K562 (cell line): ENCODE results near the gene EXOC4. TPM values are rescaled to one million over a fixed set of nuclear protein-coding genes. Genes with fewer than 3 reads are reported as not detected.

Source experiments
- DMBX1 ChIP-seq: fragments of 250-450 bp; sonication (Bioruptor Pico); IDR thresholded peaks from 2 replicates; pipeline ENCODE4 v1.8.0; 2022; ENCODE audit warnings: inconsistent platforms, mild to moderate bottlenecking, moderate library complexity, borderline replicate concordance
- HMGN3 ChIP-seq: IDR thresholded peaks from 2 replicates; pipeline ENCODE4 v1.6.1; 2011; ENCODE audit warnings: borderline replicate concordance, low read depth, mild to moderate bottlenecking, mixed read lengths, low read length; ENCODE audit not compliant: insufficient read length; ENCODE audit errors: extremely low read depth
- KLF6 ChIP-seq: fragments of 250-450 bp; sonication (Bioruptor Pico); IDR thresholded peaks from 2 replicates; pipeline ENCODE4 v1.4.0; 2020; ENCODE audit warnings: mild to moderate bottlenecking, moderate library complexity, borderline replicate concordance
- NCOR1 ChIP-seq: fragments of 450-650 bp; IDR thresholded peaks from 2 replicates; pipeline ENCODE4 v1.6.1; 2016; ENCODE audit warnings: mild to moderate bottlenecking, moderate library complexity
- RBM15 ChIP-seq: fragments of 200-400 bp; formaldehyde crosslinking; IDR thresholded peaks from 2 replicates; pipeline ENCODE4 v1.6.1; 2018; ENCODE audit warnings: mild to moderate bottlenecking, low read length, moderate library complexity; ENCODE audit not compliant: insufficient read depth
- TBL1XR1 ChIP-seq, 2 experiments: IDR thresholded peaks; 2 replicates each; pipeline ENCODE4 v1.6.1; 2012; ENCODE audit warnings: improper control_type of control experiment in 2 of 2, low read length in 2 of 2, mild to moderate bottlenecking in 1 of 2
- WHSC1 ChIP-seq: IDR thresholded peaks from one replicate; pipeline ENCODE4 v1.6.1; 2012; ENCODE audit warnings: low read length, control low read depth, inconsistent platforms
- ZNF282 ChIP-seq: sonication (generic); formaldehyde crosslinking; IDR thresholded peaks from 2 replicates; pipeline ENCODE4 v1.8.1; 2023; ENCODE audit warnings: missing genetic modification reagents
- ZNF696 ChIP-seq: fragments of 250-450 bp; sonication (Bioruptor Pico); conservative IDR thresholded peaks from 2 replicates; pipeline ENCODE4 v1.4.0; 2020; ENCODE audit warnings: mild to moderate bottlenecking, moderate library complexity
- polyA plus RNA-seq, 8 experiments: library from polyadenylated mRNA; depleted of rRNA in 4 of 8; stranded (reverse) in 5 of 8; unstranded in 3 of 8; fragments of >200 nt; fragmentation: Nextera tagmentation in 2 of 8; fragmentation: Illumina TruSeq in 1 of 8; extraction: Ambion mirVana in 2 of 8; extraction: Trizol in 1 of 8; gene quantifications; 2 replicates each; pipeline versions ENCODE4 v1.2.1 to v1.2.3, GENCODE V29; 2011 to 2014; ENCODE audit warnings: inconsistent platforms in 1 of 8, missing spikeins in 1 of 8
- total RNA-seq, 7 experiments: library from RNA; depleted of rRNA in 6 of 7; stranded (reverse); fragments of >200 nt in 6 of 7; fragmentation: Illumina TruSeq in 2 of 7; extraction: Trizol in 2 of 7; gene quantifications; 2 replicates each; pipeline versions ENCODE4 v1.2.1 to v1.2.3, GENCODE V29; 2011 to 2021; ENCODE audit warnings: low replicate concordance in 1 of 7
- TF ChIP-seq, protein P1 (sequence below), 2 experiments: IDR thresholded peaks in 1 of 2; conservative IDR thresholded peaks in 1 of 2; 2 replicates each; pipeline ENCODE4 v1.6.1; 2016; ENCODE audit warnings: low read depth in 2 of 2, mild to moderate bottlenecking in 1 of 2, missing compliant biosample characterization in 1 of 2, missing genetic modification characterization in 1 of 2, moderate library complexity in 1 of 2
- TF ChIP-seq, protein P2 (sequence below): fragments of 250-450 bp; sonication (Bioruptor Pico); IDR thresholded peaks from 2 replicates; pipeline ENCODE4 v1.5.0; 2021; ENCODE audit warnings: mild to moderate bottlenecking, moderate library complexity
- TF ChIP-seq, protein P3 (sequence below): fragments of 250-450 bp; sonication (Bioruptor Pico); IDR thresholded peaks from 2 replicates; pipeline ENCODE4 v1.5.0; 2021
- TF ChIP-seq, protein P4 (sequence below): fragments of 450-650 bp; IDR thresholded peaks from 2 replicates; pipeline ENCODE4 v1.6.1; 2018; ENCODE audit not compliant: partially characterized antibody
- TF ChIP-seq, protein P5 (sequence below): fragments of 450-650 bp; IDR thresholded peaks from 2 replicates; pipeline ENCODE4 v1.6.1; 2016

Gene EXOC4
- total and polyA plus RNA-seq, 9 of the 15 experiments (the other 6 are each of a cell fraction or from before 2014, with no cell fraction given): 18.5 to 73.1 (median 46.6) TPM

DNA sequence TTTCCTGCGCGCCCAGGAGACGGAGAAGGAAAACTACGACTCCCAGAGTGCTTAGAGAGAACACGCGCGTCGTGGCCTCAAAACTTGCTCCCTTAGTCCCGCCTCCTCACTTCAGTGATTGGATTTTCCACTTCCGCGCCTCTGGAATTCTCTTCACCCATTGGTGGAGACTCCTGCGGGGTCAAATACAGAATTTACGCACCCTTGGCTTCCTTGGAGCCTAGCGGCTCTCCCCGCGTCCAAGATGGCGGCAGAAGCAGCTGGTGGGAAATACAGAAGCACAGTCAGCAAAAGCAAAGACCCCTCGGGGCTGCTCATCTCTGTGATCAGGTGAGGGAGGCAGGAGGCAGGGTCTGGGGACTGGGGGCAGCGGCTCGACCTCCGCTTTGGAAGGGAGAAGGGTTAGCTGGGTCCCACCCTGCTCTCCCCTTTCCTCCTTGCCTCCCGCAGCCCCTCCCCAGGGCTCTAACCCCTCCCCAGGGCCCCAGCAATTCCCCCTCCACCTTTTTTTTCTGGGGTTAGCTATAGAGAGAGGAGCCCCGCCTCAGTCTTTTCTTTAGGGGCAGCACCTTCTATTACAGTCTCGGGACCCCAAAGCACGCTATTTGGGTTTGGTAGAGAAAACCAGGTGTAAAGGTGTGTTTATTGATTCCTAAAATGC is at the start of gene EXOC4 (continued):
- TF ChIP-seq, protein P1, sequence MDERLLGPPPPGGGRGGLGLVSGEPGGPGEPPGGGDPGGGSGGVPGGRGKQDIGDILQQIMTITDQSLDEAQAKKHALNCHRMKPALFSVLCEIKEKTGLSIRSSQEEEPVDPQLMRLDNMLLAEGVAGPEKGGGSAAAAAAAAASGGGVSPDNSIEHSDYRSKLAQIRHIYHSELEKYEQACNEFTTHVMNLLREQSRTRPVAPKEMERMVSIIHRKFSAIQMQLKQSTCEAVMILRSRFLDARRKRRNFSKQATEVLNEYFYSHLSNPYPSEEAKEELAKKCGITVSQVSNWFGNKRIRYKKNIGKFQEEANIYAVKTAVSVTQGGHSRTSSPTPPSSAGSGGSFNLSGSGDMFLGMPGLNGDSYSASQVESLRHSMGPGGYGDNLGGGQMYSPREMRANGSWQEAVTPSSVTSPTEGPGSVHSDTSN (CRISPR knock-in tag; IDR thresholded peaks at IDR 0.05; ENCODE audit: low read depth): no peak
- TF ChIP-seq, protein P1 (tag; conservative IDR thresholded peaks at IDR 0.05; ENCODE audit: low read depth): peak; percentile 74
- TF ChIP-seq TBL1XR1 (IDR thresholded peaks at IDR 0.05; ENCODE audit: low read length in 2 of 2) (peak in 1 of 2 experiments; percentile 65; a peak in 3 of 4 replicates), ZNF696 (no peak), WHSC1 (no peak), HMGN3 (no peak), RBM15 (no peak), ZNF282 (CRISPR knock-in tag) (no peak), DMBX1 (no peak), NCOR1 (no peak), KLF6 (no peak)
- TF ChIP-seq, protein P2, sequence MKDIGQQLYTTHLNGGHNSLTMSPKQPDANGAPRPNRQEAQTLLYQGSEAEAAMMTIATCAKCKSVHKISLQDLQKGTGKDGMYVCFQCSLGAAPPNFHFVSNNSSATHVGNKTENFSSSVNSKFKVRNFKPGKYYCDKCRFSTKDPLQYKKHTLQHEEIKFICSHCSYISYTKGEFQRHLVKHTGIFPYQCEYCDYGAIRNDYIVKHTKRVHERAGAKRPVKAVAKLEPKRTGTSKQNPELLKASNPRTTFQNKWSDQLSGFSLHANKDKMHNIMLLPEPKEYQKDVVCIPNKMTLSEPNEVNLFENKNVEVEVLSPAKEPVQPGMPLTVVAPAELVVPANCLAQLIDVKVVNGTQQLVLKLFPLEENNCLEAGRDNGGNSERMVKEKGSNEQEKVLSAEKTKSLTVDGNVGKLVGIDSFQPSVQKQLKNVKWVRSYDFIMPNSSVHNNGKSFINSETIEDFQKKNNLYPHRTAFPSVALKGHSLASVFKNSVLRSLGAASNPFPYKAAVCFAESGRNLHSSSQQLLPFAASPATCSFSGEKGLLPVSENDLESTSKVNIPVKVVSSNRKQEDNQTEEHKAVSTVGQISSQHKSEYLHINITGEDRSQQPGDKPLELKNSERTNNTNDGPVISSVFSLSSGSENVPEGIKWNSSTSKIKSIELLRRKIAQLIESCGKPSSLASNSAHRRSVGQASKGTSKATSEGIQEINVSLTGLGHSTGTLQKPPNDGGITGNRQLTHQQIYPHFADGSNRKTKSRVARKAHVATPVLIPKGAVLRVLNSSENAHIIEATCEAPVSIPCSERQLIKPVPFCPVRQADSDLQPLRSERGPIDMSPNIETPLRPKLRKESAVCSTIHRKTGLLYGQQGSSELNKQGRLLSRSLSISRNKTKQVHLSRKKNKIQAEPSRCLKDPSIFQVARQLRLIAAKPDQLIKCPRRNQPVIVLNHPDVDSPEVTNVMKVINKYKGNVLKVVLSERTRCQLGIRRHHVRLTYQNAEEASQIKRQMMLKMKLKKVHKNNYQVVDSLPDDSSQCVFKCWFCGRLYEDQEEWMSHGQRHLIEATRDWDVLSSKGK (CRISPR knock-in tag): no peak
- TF ChIP-seq, protein P3, sequence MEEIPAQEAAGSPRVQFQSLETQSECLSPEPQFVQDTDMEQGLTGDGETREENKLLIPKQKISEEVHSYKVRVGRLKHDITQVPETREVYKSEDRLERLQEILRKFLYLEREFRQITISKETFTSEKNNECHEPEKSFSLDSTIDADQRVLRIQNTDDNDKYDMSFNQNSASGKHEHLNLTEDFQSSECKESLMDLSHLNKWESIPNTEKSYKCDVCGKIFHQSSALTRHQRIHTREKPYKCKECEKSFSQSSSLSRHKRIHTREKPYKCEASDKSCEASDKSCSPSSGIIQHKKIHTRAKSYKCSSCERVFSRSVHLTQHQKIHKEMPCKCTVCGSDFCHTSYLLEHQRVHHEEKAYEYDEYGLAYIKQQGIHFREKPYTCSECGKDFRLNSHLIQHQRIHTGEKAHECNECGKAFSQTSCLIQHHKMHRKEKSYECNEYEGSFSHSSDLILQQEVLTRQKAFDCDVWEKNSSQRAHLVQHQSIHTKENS: no peak
- TF ChIP-seq, protein P4, sequence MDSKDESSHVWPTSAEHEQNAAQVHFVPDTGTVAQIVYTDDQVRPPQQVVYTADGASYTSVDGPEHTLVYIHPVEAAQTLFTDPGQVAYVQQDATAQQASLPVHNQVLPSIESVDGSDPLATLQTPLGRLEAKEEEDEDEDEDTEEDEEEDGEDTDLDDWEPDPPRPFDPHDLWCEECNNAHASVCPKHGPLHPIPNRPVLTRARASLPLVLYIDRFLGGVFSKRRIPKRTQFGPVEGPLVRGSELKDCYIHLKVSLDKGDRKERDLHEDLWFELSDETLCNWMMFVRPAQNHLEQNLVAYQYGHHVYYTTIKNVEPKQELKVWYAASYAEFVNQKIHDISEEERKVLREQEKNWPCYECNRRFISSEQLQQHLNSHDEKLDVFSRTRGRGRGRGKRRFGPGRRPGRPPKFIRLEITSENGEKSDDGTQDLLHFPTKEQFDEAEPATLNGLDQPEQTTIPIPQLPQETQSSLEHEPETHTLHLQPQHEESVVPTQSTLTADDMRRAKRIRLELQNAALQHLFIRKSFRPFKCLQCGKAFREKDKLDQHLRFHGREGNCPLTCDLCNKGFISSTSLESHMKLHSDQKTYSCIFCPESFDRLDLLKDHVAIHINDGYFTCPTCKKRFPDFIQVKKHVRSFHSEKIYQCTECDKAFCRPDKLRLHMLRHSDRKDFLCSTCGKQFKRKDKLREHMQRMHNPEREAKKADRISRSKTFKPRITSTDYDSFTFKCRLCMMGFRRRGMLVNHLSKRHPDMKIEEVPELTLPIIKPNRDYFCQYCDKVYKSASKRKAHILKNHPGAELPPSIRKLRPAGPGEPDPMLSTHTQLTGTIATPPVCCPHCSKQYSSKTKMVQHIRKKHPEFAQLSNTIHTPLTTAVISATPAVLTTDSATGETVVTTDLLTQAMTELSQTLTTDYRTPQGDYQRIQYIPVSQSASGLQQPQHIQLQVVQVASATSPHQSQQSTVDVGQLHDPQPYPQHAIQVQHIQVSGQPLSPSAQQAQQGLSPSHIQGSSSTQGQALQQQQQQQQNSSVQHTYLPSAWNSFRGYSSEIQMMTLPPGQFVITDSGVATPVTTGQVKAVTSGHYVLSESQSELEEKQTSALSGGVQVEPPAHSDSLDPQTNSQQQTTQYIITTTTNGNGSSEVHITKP: peak; percentile 53
- TF ChIP-seq, protein P5, sequence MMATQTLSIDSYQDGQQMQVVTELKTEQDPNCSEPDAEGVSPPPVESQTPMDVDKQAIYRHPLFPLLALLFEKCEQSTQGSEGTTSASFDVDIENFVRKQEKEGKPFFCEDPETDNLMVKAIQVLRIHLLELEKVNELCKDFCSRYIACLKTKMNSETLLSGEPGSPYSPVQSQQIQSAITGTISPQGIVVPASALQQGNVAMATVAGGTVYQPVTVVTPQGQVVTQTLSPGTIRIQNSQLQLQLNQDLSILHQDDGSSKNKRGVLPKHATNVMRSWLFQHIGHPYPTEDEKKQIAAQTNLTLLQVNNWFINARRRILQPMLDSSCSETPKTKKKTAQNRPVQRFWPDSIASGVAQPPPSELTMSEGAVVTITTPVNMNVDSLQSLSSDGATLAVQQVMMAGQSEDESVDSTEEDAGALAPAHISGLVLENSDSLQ: peak; percentile 87
